Transverse colon (tissue), 4 donors: ENCODE data around the gene LRRC58.

Source experiments
- POLR2AphosphoS5 ChIP-seq, 3 donors: sonication (generic); formaldehyde crosslinking; IDR thresholded peaks; one replicate each; pipeline ENCODE4 v1.6.1; 2016; ENCODE audit warnings: antibody characterized with exemption in 3 of 3
- TF ChIP-seq, protein P1 (sequence below), 5 experiments: fragments of 200-600 bp in 3 of 5; fragments of 450-650 bp in 2 of 5; sonication (generic) in 3 of 5; IDR thresholded peaks; 1 replicate in 2 of 5; 2 replicates in 3 of 5; pipeline ENCODE4 v1.5.1; 2016 to 2017; ENCODE audit warnings: antibody characterized with exemption in 5 of 5, inconsistent platforms in 3 of 5, mild to moderate bottlenecking in 2 of 5, moderate library complexity in 1 of 5

DNA sequence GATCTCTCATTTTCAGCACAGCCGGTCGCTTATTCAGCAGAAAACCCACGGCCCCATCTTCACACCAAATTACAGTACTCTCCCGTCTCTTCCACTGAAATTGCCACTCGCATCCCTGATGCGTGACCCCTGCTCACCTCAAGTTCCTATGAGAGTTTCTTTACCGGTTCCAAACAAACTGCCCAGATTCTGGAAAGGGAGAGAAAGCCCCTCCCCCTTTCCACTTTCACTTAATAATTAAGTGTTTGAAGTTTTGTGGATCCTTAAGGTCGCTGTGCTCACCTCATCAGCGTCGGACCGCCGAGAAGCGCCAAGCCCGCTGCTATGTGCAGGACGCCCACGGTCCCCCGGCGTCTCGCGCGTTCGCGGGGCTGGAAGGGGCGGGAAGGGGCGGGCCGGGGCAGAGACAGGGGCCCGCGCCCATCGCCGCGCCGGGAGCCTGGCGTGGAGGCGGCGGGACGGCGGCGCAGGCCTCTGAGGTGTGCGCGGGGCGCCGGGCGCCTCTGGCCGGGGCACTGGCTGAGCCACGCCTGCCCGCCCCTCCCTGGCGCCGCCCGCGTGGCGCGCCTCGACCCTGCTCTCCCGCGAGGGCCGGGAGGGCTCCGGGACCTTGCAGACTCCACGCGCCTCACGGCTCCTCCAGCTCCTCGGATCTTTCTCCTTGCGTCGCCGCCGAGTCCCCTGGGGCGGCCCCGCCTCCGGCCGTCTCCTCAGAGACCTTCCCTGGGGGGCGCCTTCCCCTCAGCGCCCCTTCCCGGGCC is 64.2 kb downstream of the LRRC58 start, which contains the start of gene GPR156:
- TF ChIP-seq POLR2AphosphoS5 (IDR thresholded peaks at IDR 0.05): no peak
- TF ChIP-seq, protein P1, sequence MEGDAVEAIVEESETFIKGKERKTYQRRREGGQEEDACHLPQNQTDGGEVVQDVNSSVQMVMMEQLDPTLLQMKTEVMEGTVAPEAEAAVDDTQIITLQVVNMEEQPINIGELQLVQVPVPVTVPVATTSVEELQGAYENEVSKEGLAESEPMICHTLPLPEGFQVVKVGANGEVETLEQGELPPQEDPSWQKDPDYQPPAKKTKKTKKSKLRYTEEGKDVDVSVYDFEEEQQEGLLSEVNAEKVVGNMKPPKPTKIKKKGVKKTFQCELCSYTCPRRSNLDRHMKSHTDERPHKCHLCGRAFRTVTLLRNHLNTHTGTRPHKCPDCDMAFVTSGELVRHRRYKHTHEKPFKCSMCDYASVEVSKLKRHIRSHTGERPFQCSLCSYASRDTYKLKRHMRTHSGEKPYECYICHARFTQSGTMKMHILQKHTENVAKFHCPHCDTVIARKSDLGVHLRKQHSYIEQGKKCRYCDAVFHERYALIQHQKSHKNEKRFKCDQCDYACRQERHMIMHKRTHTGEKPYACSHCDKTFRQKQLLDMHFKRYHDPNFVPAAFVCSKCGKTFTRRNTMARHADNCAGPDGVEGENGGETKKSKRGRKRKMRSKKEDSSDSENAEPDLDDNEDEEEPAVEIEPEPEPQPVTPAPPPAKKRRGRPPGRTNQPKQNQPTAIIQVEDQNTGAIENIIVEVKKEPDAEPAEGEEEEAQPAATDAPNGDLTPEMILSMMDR (IDR thresholded peaks at IDR 0.05): no peak
